Endometrial microvascular endothelial cells (primary cell): ENCODE results near the gene GMCL1. TPM values are rescaled to one million over a fixed set of nuclear protein-coding genes. Genes with fewer than 3 reads are reported as not detected.
"Not testable (repeated sequence)": the region's sequence is repeated elsewhere in the genome, so short reads cannot be mapped to it uniquely, and the experiment has no call there.

Experiments used
- in situ Hi-C: cut with HindIII; loops from 2 replicates; pipeline ENCODE4 v1.10.0; 2017; ENCODE audit warnings: low sequenced_read_pairs, low pct_unique_long_range_greater_than_20kb; ENCODE audit errors: inconsistent ontology term
- total RNA-seq: library from RNA; depleted of rRNA; stranded (reverse); fragments of >200 nt; gene quantifications from one replicate; pipeline ENCODE4 v1.2.3, GENCODE V29; 2015; ENCODE audit errors: inconsistent ontology term

GMCL1 gene
- total RNA-seq, 1 donor from 2014 or later = 9.4 TPM

GRCh38 chr2:69843993-69844392 is 14.5 kb downstream of the GMCL1 start:
- in situ Hi-C loops = no loop called here

DNA sequence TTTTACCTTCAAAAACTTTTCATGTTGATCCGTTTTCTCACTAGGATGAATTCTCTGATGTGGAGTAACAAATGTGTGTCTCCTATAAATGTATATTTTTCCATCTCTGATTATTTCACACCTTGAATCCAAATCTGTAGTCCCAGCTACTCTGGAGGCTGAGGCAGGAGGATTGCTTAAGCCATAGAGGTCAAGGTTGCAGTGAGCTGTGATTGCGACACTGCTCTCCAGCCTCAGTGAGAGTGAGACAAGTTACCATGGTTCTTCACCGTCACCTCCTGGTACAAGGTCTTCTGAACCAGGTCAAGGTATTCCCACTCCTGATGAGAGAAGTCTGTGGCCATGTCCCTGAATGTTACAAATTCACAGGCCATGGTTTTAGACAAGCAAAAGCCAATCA is 15.1 kb downstream of the GMCL1 start:
- in situ Hi-C loops = no loop called here

GRCh38 chr2:69846182-69847067 is 17.0 kb downstream of the GMCL1 start:
- in situ Hi-C loops = no loop called here

DNA sequence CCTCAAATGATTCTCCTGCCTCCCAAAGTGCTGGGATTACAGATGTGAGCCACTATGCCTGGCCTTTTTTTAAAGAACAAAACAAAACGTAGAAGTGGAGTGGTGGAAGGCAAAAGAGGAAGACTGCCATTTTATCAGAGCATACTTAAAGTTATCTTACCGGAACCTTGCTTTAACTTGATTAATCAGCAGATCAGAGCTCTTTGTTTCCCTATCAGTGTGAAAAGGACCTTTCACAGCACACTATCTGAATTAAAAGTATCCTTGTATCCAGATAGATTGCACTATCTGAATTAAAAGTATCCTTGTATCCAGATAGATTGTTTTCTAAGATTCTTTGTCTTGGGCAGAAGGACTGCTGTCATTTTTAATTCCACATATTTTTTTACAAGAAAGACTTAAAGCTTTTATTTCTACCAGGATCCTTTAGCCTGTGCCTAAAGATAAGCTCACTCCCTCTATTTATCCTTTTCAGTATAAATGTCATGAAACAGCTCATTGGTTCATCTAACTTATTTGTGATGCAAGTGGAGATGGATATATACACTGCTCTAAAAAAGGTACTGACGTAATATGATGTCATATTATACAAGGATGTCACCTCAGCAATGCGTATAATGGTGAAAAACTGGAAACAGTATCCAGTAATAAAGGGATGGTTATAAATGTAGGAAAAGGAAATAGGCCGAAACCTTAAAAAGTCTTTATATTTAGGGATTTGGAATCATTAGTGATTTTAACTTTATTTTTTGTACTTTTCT is 17.8 kb downstream of the GMCL1 start:
- in situ Hi-C loops = no loop called here

- in situ Hi-C loops = no loop called here
Observed at GRCh38 chr2:69848186-69848790, 18.8 kb downstream of the GMCL1 start.

DNA sequence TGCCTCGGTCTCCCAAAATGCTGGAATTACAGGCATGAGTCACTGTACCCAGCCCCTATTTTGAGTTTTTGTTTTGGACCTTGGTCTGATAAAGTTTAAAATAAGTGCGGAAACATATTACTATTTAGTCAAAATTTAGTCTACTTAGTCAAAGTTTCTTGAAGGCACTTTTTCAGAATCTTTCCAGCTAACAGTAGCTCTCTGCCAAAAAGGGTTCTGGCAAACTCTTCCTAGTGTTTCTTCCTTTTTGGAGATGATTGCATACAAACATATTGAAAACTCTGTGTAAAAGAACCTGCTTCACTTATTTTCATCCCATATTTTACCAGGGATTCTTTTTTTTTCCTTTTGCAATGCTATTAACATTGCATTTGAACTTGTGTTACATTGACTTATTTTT is 28.8 kb downstream of the GMCL1 start:
- in situ Hi-C loops = no loop called here

GRCh38 chr2:69863298-69863697 is 33.8 kb downstream of the GMCL1 start:
- in situ Hi-C loops = no loop called here

DNA sequence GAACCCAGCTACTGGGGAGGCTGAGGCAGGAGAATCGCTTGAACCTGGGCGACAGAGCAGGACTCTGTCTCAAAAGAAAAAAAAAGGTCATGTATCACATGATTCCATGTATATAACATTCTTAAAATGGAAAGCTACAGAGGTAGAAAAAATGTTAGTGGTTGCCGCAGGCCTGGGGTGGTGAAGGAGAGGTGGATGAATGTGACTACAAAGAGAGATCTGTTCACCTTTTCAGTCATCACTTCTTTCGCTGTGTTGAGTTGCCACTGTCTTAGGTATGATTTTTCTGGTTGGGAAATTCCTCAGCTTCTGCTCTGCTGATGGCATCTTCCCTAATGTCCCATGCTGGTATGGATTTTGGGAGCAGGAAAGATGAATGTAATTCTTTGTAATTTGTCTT is 59.0 kb downstream of the GMCL1 start:
- in situ Hi-C loops = no loop called here

DNA sequence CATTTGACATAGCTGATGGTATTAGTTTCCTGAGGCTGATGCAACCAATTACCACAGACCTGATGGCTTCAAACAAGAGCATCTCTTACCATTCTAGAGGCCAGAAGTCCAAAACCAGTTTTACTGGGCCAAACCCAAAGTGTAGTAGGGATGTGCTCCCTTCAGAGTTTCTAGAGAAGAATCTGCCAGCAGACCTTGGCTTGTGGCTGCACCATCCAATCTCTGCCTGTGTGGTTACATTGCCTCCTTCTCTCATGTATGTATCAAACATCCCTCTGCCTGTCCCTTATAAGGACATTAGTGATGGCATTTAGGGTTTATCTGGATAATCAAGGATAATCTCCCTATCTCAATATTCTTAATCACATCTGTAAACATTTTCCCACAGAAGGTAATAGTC is 59.8 kb downstream of the GMCL1 start:
- in situ Hi-C loops = no loop called here

DNA sequence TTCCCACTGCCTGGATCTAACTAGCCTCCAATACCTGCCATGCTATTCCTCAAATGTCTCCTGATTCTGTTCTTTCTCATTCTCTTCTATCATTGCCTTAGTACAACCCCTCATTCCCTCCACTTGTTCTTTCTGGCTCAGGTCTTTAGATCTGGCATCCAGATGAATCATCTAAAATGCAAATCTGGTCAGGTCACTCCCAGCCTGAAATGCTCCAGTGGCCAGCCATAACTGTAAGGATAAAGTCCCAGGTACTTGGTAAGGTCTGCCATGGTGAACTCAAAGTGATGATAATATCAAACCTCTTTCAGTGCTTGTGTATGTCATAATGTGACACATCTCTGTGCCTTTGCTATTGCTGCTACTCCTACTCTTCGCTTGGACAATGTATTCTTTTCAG is 61.4 kb downstream of the GMCL1 start:
- in situ Hi-C loops = no loop called here

- in situ Hi-C loops = not testable (repeated sequence)
Observed at GRCh38 chr2:69892838-69893424, 63.5 kb downstream of the GMCL1 start.

DNA sequence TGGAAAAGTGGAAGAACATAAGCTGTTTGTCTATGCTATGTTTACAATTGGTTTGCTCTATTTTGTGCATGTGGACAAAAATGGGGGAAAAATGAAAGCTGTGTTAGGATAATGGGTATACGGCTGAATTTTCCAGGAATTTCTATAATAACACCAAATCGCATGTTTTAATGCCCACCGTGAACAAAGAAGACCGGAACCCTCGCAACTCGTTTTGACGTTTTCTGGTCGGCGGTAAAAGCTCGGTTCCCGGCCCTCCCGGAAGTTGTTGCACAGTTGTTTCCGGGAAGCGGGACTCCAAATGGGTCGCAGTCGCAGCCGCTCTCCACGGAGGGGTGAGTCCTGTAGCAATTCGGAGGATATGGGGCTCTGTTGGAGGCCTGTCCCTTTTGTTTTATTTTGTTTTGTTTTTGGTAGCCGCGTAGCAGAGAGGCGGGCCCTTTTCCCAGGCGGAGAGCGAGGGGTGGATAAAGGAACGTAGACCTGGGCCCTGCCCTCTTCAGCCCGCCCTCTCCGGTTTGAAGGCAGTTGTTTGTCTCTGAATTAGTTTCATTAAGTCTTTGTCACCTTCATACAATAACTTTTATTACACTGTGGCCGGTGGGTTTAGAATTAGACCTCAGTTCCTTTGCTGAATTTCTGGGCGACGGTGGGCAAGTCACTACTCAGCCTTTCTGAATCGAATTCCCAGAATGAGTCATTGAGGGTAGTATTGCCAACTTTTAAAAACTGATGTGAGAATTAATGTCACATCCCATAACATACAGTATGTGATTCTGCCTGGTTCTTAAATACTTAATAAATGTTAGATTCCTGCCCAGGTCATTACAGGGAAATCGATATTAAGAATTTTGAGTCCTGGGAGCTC is 64.5 kb downstream of the GMCL1 start, which contains the start of gene SNRNP27:
SNRNP27 (plus strand) TSS at position 273 of the 868 bp plus-strand sequence; CDS start at position 302, 29 bp downstream.
- in situ Hi-C loops = no loop called here

DNA sequence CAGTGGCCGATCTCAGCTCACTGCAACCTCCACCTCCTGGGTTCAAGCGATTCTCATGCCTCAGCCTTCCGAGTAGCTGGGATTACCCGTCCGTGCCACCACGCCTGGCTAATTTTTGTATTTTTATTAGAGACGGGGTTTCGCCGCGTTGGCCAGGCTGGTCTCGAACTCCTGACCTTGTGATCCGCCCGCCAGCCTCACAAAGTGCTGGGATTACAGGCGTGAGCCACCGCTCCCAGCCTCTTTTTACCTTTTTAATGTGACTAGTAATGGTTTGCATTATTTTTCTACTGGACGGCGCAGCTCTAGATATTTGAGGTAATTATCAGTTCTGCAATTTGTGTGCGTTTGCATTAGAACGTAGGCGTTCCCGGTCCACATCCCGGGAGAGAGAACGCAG is 65.3 kb downstream of the GMCL1 start:
- in situ Hi-C loops = not testable (repeated sequence)

GRCh38 chr2:69902213-69902922 is 72.9 kb downstream of the GMCL1 start:
- in situ Hi-C loops = loop anchor here (25.0 kb wide), 1 partner anchor 235 kb away; no protein-coding TSS in a partner anchor

DNA sequence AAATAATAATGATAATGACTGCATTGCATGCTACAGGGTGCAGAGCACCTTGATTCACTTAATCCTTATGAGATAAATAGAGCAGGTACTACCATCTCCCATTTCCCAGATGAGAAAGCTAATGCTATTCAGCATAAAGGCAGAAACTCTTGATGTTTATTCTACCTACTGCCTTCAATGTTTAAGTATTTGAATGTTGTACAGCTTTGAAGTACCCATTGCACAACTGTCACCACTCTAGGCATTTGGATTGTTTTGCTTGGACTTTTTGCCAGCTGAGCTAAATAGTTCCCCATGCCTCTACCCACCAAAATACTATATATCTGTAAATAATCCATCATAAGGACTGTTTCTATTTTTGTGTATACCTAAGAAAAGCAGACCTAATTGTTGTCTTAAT is 77.8 kb downstream of the GMCL1 start:
- in situ Hi-C loops = loop anchor here (25.0 kb wide), 1 partner anchor 230 kb away; no protein-coding TSS in a partner anchor

GRCh38 chr2:69911985-69912563 is 82.6 kb downstream of the GMCL1 start:
- in situ Hi-C loops = loop anchor here (25.0 kb wide), 1 partner anchor 225 kb away; no protein-coding TSS in a partner anchor
